KBM-7 (cell line): ENCODE results near the gene APOH.

Experiments
- DNase-seq: peaks from one replicate; pipeline ENCODE4 v3.0.0-alpha.2; 2015
- in situ Hi-C: fragments of 300-500 bp; cut with MboI; formaldehyde crosslinking; loops from 2 replicates; pipeline ENCODE4 v1.14.3; 2020; ENCODE audit warnings: low sequenced_read_pairs, low pct_unique_long_range_greater_than_20kb, mixed read lengths

Gene APOH

DNA sequence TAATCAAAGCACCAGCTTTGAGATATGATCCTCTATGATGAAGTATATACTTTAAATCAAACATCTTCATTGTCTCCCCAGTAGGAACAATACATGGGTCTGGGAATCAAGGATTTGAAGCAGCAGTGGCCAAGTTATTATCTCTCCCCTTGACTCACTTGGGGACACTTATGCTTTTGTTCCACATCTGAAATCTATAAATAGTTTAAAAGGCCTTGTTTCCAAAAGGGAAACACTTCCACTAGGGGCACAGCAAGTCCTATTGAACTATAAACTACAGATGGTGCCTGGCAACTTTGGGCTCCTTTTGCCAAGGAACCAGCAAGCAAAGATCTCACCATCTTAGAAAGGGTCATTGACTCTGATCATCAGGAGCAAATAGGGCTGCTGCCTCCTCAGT is 21.3 kb downstream of the APOH start:
- in situ Hi-C loops = no loop called here
- DNase-seq = no peak

DNA sequence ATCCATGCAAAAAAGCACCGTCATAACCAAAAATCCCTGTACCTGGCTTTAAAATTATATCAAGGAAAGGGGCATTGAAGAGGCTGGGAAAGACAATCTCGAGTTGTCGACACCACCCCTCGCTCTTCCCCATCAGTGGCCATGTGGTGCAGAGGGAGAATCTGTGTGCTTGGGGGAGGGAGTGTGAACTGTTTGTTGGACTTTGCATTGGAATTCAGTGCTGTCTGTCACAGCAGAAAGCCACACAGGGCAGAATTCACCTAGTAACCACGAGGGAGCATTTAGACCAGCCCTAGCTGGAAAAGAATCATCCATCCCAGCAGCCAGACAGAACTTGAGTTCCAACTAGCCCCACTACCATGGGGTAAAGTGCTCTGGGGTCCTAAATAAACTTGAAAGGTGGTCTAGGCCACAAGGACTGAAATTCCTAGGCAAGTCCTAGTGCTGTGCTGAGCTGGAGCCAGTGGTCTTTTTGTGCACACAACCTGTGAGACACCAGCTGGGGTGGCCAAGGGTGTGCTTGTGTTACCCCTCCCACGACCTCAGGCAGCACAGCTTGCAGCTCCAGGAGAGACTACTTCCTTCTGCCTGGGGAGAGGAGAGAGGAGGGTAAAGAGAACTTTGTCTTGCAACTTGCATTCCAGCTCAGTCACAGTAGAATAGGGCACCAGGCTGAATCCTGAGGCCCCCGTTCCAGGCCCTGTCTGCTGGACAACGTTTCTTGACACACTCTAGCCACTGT is 25.8 kb downstream of the APOH start:
- no peak for DNase-seq
- in situ Hi-C loops = no loop called here

DNA sequence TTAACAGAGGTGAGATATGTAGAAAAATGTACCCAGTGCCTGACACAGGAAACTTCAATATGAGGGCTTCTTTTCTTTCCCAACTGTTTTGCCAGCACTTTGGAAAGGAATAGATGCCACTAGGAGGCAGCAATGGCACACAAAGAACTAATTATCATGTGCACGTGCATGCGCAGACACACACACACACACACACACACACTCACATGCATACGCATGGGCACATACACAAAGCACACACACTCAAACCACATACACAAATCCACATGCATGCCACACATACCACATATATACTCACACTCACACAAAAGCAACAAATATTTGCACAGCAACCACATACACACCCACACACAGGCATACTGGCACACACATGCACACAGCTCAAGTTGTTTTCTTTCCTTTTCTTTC is 28.5 kb downstream of the APOH start:
- DNase-seq = peak; percentile 74
- in situ Hi-C loops = no loop called here

DNA sequence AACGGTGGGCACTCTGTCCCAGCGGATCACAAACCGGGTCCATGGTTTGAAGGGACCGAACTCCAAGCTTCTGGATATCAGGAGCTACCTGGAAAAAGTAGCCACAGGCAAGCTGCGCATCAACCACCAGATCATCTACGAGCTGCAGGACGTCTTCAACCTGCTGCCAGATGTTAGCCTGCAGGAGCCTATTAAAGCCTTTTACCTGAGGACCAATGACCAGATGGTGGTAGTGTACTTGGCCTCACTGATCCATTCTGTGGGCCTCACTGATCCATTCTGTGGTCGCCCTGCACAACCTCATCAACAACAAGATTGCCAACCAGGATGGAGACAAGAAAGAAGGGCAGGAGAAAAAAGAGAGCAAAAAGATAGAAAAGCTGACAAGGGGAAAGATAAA is 31.0 kb downstream of the APOH start:
- DNase-seq = no peak
- in situ Hi-C loops = no loop called here

DNA sequence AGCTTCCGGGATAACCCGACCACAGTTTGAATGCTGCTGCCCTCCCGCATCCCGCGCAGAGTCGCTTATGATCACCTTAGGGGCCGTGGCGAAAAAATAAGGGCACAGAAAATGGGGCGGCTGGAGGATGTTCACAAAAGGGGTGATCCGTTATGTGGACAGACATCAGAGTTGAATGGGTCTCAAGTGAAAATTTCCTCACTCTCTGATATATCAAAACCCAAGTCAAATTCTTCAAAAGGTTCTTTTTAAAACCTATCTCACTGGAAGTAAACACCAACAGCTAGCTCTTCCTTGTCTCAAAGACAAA is 36.9 kb downstream of the APOH start:
- in situ Hi-C loops = no loop called here
- no peak for DNase-seq

DNA sequence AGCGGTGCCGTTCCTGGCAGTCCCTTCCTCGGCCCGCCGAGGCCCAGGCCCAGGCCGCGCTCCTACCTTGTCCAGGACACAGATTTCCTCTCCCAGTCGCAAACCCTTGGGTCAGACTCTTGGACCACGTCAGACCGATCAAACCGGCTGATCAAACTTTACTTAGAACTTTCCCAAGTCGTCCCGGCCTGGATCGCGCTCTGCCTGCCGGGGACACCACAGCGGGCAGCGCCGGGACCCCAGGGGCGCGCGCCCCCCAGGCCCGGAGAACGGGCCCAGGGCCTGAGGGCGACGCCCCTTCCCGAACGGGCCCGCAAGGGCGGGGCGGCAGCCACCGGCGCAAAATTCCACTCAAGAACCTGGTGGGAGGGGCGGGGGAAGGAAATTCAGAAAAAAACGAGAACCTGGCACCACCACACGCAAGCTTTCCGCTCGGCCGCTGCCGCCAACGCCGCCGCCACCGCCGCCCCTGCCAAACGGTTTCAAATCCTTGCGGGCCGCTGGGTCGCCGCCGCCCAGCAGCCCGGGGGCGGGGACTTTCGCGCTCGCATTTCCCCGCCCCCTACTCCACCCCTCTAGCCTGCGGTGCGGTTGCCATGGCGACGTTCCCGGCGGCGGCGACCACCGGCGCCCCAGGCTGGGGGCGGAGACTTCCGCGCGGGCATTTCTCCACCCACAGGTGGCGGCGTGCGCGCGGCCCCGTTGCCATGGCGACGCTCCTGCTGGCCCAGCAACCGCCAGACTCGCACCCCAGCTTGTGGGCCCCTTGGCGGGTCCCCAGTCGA is 37.4 kb downstream of the APOH start, which contains the start of gene CEP112:
TSS of gene CEP112 (minus strand) at position 541 of the 785 bp plus-strand sequence.
- peak; percentile 90 for DNase-seq
- in situ Hi-C loops = no loop called here

DNA sequence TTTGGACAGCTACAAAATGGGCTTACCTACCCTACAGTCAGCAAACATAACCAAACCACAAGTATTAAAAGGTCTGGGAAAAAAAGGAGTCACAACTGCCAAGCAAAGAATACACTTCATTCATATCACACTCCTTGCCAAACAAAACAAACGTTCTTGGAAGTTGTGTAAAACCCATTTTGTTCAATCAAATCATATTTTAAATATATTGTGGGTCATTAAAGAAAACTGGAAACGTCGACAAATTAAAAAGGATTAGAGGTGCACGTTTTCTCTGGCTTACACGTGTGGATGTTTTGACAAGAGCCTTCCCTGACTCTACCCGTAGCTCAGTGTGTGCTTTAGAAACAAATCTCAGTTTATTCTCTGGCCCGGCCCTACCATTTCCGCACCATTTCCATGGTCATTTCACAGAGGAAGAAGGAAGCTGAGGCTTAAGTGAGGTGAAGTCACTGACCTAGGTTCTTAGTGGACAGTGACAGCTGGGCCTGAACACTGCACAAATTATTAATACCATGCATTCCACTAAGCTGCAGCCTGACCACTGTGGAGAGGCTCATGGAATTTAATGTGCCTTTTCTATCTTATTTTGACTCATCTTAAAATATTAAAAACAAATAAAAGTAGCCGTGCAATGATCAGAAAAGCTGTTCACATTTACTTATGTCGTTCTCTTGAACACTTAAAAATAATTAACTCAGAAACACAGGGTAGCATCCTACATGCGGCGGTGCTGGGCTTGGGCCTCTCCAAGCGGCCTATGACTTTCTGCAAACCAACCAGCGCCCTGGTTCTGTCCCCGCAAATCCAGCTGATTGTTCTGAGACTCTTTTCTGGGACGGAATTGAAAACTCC is 38.2 kb downstream of the APOH start:
- DNase-seq = no peak
- in situ Hi-C loops = no loop called here

DNA sequence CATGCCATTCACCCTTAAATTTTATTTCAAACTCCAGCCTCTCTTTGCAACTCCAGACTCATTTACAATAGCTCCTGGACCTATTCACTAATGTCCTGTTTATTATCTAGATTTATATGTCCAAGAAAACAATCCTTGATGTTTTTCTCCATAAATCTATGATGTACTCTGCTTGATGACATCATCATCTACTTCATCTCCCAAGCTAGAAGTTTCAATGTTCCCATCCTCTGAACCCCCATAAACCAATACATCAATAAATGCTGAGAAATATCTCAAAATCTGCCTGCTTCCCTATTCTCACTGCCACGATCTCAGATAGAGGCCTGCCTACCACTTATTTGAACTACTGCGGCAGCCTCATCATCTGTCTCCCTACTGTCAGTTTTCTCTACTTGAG is 41.5 kb downstream of the APOH start:
- in situ Hi-C loops = no loop called here
- DNase-seq = no peak

DNA sequence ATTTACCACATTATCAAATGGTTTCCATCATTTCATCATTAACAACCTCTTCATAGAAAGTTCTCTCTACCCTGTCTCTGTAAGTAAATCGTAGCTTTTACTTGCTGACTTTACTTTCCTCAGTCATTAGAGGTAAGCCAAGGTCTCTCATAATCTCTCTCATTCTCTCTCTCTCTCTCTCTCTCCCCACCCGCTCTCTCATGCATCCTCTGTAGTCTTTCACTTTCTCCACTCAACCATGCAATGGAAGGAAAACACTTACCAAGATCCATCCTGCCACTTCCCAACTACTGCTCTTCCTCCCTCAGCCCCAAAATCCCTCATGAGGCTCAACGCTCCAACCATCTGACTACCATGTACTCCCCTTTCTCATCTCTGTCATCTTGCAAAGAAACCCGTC is 43.4 kb downstream of the APOH start:
- no peak for DNase-seq
- in situ Hi-C loops = no loop called here

DNA sequence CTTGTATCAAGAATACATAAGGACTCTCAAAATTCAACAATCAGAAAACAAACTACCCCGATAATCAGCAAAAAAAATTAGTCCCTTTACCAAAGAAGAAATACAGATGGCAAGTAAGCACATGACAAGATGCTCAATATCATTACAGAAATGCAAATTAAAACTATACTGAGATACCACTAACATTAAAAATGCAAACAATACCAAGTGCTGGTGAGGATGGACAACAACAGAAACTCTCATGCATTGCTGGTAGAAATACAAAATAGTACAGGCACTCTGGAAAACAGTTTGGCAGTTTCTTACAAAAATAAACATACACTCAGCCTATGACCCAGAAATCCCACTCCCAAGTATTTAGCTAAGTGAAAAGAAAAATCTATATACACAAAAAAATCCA is 44.8 kb downstream of the APOH start:
- DNase-seq = no peak
- in situ Hi-C loops = no loop called here

DNA sequence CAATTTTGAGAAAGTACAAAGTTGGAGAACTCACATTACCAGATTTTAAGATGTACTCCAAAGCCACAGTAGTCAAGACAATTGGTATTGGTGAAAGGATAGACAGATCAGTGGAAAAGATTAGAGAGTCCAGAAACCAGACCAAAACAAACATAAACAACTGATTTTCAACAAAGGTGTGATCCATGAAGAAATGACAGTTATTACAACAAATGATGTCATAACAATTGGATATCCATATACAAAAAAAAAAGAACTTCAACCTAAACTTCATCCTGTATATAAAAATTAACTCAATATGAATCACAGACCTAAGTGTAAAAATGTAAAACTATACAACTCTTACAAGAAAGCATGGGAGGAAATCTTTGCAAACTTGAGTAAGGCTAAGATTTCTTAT is 45.7 kb downstream of the APOH start:
- no peak for DNase-seq
- in situ Hi-C loops = no loop called here

DNA sequence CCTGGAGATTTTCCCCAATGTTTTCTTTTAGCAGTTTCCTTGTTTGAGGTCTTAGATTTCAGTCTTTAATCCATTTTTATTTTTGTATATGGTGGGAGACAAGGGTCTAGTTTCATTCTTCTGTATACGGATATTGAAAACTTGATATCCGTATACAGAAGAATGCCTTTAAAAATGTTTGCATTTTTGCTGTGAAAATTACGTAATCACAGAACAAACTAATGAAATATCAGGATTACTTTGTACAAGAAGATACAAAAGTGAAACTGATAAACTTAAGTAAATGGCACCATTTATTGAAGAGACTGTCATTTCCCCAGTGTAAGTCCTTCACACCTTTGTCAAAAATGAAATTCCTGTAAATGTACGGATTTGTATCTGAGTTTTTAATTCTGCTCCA is 50.6 kb downstream of the APOH start:
- in situ Hi-C loops = no loop called here
- DNase-seq = no peak

DNA sequence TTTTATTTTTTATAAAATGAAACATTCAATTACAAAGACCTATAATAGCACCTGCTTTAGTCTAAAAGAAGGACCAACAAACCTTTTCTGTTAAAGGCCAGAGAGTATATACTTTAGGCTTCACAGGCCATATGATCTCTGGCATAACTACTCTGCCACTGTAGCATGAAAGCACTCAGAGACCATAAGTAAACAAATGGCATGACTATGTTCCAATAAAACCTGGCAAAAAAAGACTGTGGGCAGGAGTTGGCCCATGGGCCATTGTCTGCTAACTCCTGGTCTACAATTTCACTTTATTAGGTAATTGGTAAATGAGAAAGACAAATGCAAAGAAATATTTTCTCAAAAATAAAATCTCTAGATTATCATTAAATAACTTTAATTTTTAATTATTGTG is 52.2 kb downstream of the APOH start:
- in situ Hi-C loops = no loop called here
- no peak for DNase-seq

DNA sequence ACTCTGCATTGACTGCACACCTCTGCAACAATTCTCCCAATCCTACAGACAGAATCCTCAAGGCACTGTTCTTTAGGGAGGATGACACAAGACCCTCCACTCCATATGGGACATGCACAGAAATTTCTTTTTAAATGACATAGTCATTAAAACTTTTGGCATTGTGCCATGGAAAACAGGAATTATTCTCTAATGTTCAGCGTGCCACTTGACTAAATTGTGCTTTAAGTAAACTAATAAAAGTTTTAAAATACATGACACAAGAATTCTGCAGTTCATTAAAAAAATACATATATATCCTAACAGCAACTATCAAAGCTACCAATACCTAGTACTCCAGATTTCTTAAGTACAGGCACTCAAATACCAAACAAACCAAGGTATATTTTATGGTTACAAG is 53.3 kb downstream of the APOH start:
- DNase-seq = no peak
- in situ Hi-C loops = no loop called here

DNA sequence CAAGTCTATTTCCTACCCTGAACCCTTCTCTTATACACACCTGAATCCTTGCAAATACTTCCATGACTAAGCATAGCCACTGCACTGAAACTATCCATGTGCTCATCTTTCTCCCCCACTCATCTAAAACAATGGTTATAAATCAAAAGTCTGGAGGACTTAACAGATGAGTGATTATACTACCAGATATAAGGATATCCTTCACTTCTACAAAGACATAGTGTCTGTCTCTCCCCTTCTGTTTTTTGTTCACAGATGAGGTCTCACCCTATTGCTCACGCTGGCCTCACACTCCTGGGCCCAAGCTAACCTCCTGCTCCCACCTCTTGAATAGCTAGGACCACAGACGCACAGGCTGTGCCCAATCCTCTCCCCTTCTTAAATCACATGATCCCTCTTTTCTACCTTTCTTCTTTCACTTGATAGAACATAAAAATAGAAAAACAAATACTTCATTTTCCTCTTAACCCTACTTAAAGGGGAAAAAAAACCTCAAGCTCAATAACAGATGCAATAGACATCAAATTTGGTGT is 56.5 kb downstream of the APOH start:
- in situ Hi-C loops = loop anchor here (25.0 kb wide), 1 partner anchor 935 kb away; no protein-coding TSS in a partner anchor
- DNase-seq = no peak

DNA sequence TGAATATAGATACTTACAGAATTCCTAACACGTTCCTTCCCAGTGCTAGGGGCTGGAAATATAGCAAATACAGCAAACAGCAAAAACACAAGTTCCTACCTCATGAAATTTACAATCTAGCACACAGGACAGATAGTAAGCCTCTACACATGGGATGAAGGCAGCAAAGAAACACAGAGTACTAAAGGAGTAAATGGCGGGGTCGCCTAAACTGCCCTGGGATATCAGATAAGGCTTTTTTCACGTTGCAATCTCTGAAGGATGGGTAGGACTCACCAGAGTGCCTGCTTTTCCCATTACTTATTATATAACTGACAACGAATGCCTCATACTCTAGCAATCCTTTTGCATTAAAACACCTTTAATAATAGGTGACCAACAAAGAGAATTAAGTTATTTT is 57.1 kb downstream of the APOH start:
- DNase-seq = no peak
- in situ Hi-C loops = loop anchor here (25.0 kb wide), 1 partner anchor 935 kb away; no protein-coding TSS in a partner anchor

DNA sequence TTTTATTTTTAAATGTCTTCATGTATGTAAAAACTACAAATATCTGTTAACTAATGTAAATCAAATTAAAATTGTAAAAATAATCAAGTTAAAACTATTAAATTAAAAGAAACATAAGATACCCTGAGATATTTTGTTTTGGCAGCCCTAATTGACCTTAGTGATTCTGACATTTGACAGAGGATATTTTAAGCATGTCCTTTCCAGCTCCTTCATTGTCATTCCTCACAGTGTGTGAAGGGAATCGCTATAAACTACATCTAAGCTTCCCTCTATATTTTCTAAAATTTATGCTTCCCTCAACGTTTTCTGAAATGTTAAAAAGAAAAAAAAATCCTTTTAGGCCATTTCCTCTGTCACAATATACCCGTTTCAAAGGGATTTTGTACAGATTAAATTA is 57.5 kb downstream of the APOH start:
- no peak for DNase-seq
- in situ Hi-C loops = loop anchor here (25.0 kb wide), 1 partner anchor 934 kb away; no protein-coding TSS in a partner anchor

DNA sequence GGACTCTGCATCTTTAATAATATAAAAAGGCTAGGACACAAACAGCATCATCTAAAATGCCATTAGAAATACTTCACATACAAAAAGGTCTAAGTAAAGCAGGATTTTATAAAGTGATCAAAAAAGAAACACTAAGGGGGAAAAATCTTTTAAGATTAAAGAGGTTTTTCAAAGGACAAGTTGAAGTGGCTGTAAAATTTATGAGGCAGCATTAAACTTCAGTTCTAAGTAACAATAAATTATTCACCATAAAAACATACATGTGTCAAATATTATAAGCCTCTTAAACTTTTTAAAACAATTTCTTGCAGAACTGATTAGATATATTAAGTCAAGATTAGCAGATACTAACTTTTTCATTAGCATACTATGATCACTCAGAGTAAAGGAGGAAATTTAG is 58.0 kb downstream of the APOH start:
- in situ Hi-C loops = loop anchor here (25.0 kb wide), 1 partner anchor 934 kb away; no protein-coding TSS in a partner anchor

DNA sequence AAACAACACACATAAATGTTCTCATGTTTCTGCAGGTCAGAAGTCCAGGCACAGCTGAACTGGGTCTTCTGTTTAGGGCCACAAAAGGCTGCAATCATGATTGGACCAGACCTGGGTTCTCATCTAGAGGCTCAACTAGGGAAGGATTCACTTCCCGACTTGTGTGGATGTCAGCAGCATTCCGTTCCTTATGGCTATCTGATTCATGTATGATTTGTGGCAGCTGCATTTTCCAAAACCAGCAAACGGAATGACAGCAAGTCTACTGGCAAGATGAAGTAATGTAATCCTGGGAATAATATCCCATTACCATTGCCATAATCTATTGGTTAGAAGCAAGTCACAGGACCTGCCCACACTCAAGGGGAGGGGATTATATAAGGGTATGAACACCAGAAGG is 59.4 kb downstream of the APOH start:
- no peak for DNase-seq
- in situ Hi-C loops = loop anchor here (25.0 kb wide), 1 partner anchor 933 kb away; no protein-coding TSS in a partner anchor

More for the DNA sequence above, 58.0 kb downstream of the APOH start:
- DNase-seq = no peak
